Measurements from ENCODE around the gene ZC3H15. TPM values are rescaled to one million over a fixed set of nuclear protein-coding genes. Genes with fewer than 3 reads are reported as not detected.

Gene ZC3H15
- total RNA-seq, 1 donor from 2014 or later: 36.8 TPM

- intact Hi-C loops (cut with DNase I): no loop called here
- no peak for DNase-seq (ENCODE audit: low spot score)
Measured at GRCh38 chr2:186534406-186534805, 48.3 kb downstream of the ZC3H15 start.

GRCh38 chr2:186535861-186536260 is 49.8 kb downstream of the ZC3H15 start:
- intact Hi-C loops (cut with DNase I): no loop called here
- no peak for DNase-seq (ENCODE audit: low spot score)

GRCh38 chr2:186537019-186537418 is 51.0 kb downstream of the ZC3H15 start:
- intact Hi-C loops (cut with DNase I): no loop called here
- DNase-seq (ENCODE audit: low spot score): no peak

- intact Hi-C loops (cut with DNase I): no loop called here
- DNase-seq (ENCODE audit: low spot score): no peak
Measured at GRCh38 chr2:186540941-186541340, 54.9 kb downstream of the ZC3H15 start.

- intact Hi-C loops (cut with DNase I): no loop called here
- no peak for DNase-seq (ENCODE audit: low spot score)
Measured at GRCh38 chr2:186542002-186542401, 55.9 kb downstream of the ZC3H15 start.

- intact Hi-C loops (cut with DNase I): no loop called here
- no peak for DNase-seq (ENCODE audit: low spot score)
Measured at GRCh38 chr2:186543561-186544131, 57.6 kb downstream of the ZC3H15 start.

- intact Hi-C loops (cut with DNase I): no loop called here
- DNase-seq (ENCODE audit: low spot score): no peak
Measured at GRCh38 chr2:186544255-186544675, 58.2 kb downstream of the ZC3H15 start.

- intact Hi-C loops (cut with DNase I): no loop called here
- DNase-seq (ENCODE audit: low spot score): no peak
Measured at GRCh38 chr2:186546846-186547245, 60.8 kb downstream of the ZC3H15 start.

- intact Hi-C loops (cut with DNase I): no loop called here
- no peak for DNase-seq (ENCODE audit: low spot score)
Measured at GRCh38 chr2:186551323-186552050, 65.4 kb downstream of the ZC3H15 start.

- no peak for DNase-seq (ENCODE audit: low spot score)
- intact Hi-C loops (cut with DNase I): no loop called here
Measured at GRCh38 chr2:186554429-186554828, 68.4 kb downstream of the ZC3H15 start.

- intact Hi-C loops (cut with DNase I): no loop called here
- DNase-seq (ENCODE audit: low spot score): no peak
Measured at GRCh38 chr2:186554850-186555671, 69.0 kb downstream of the ZC3H15 start.

- no peak for DNase-seq (ENCODE audit: low spot score)
- intact Hi-C loops (cut with DNase I): no loop called here
Measured at GRCh38 chr2:186558512-186559276, 72.6 kb downstream of the ZC3H15 start.

Other genes with a start within 250 kb of the ZC3H15 start
- gene ITGAV, start 103.8 kb downstream of the ZC3H15 start, total RNA-seq: 234 TPM
- gene FAM171B, start 207.8 kb downstream of the ZC3H15 start, total RNA-seq: 1.8 TPM